ENCODE measurements around the gene KIAA0930. TPM values are rescaled to one million over a fixed set of nuclear protein-coding genes. Genes with fewer than 3 reads are reported as not detected.

KIAA0930 gene
- total RNA-seq, 4 donors from 2014 or later, result 51.6 to 64.9 (median 62.0) TPM

GRCh38 chr22:45272498-45272897, 31.8 kb upstream of the KIAA0930 start:
- no peak overlapping the region for H3K4me3 ChIP-seq
- no peak for TF ChIP-seq POLR2A (IDR thresholded peaks at IDR 0.05)
- no peak for TF ChIP-seq CTCF (IDR thresholded peaks at IDR 0.05)
- no peak for TF ChIP-seq EP300 (IDR thresholded peaks at IDR 0.05)
- no peaks in the 10 kb centered on the region for H3K27me3 ChIP-seq
- peaks cover 0 to 47% (median 19%) of the 10 kb centered on the region in 4 donors for H3K4me1 ChIP-seq
- no peaks in the 10 kb centered on the region for H3K9me3 ChIP-seq
- no peaks in the 10 kb centered on the region for H3K36me3 ChIP-seq
- 88 to 96% methylated on average over 4 to 7 of the region's 7 CpGs for WGBS, 2 donors
- H3K27ac ChIP-seq, result peak overlapping the region in 3 of 4 donors; percentile 10 to 82 (median 76)
- DNase-seq (ENCODE audit: low spot score in 2 of 2), result no peak

GRCh38 chr22:45271667-45272201, 31.0 kb upstream of the KIAA0930 start:
- Histone ChIP-seq H3K4me3 (no peak overlapping the region), H3K27me3 (no peaks in the 10 kb centered on the region), H3K27ac (peak overlapping the region in 3 of 4 donors; percentile 53 to 82 (median 76)), H3K4me1 (peaks cover 0 to 47% (median 19%) of the 10 kb centered on the region in 4 donors), H3K36me3 (no peaks in the 10 kb centered on the region), H3K9me3 (no peaks in the 10 kb centered on the region)
- WGBS, 2 donors, result 14 to 16% methylated on average over 13 of the region's 13 CpGs
- peak in 1 of 2 donors; percentile 65 for DNase-seq (ENCODE audit: low spot score in 2 of 2)
- TF ChIP-seq POLR2A (IDR thresholded peaks at IDR 0.05) (no peak), CTCF (IDR thresholded peaks at IDR 0.05) (no peak), EP300 (IDR thresholded peaks at IDR 0.05) (peak in 1 of 2 donors; percentile 64)

GRCh38 chr22:45270095-45271020, 29.7 kb upstream of the KIAA0930 start:
- Histone ChIP-seq H3K9me3 (no peaks in the 10 kb centered on the region), H3K4me3 (no peak overlapping the region), H3K36me3 (no peaks in the 10 kb centered on the region), H3K27me3 (no peaks in the 10 kb centered on the region), H3K4me1 (peaks cover 0 to 47% (median 19%) of the 10 kb centered on the region in 4 donors), H3K27ac (peak overlapping the region in 1 of 4 donors; percentile 6)
- TF ChIP-seq CTCF (IDR thresholded peaks at IDR 0.05), result no peak
- TF ChIP-seq EP300 (IDR thresholded peaks at IDR 0.05), result no peak
- no peak for TF ChIP-seq POLR2A (IDR thresholded peaks at IDR 0.05)
- 74 to 80% methylated on average over 16 of the region's 16 CpGs for WGBS, 2 donors
- DNase-seq (ENCODE audit: low spot score in 2 of 2), result no peak

- peak overlapping the region in 2 of 4 donors; percentile 64 to 65 for H3K27ac ChIP-seq
- H3K4me3 ChIP-seq, result peak overlapping the region; percentile 34 to 68 (median 42)
- H3K4me1 ChIP-seq, result peaks cover 0 to 50% (median 19%) of the 10 kb centered on the region in 4 donors
- no peaks in the 10 kb centered on the region for H3K9me3 ChIP-seq
- TF ChIP-seq EP300 (IDR thresholded peaks at IDR 0.05) (no peak), CTCF (IDR thresholded peaks at IDR 0.05) (peak; percentile 88 to 99 (median 95))
- 4 to 6% methylated on average over 24 to 43 of the region's 60 CpGs for WGBS, 2 donors
- no peaks in the 10 kb centered on the region for H3K27me3 ChIP-seq
- peak; percentile 67 to 86 for DNase-seq (ENCODE audit: low spot score in 2 of 2)
- no peaks in the 10 kb centered on the region for H3K36me3 ChIP-seq
Observed at GRCh38 chr22:45268958-45269844, 28.5 kb upstream of the KIAA0930 start.
